ENCODE results near the gene FXYD1.

DNA sequence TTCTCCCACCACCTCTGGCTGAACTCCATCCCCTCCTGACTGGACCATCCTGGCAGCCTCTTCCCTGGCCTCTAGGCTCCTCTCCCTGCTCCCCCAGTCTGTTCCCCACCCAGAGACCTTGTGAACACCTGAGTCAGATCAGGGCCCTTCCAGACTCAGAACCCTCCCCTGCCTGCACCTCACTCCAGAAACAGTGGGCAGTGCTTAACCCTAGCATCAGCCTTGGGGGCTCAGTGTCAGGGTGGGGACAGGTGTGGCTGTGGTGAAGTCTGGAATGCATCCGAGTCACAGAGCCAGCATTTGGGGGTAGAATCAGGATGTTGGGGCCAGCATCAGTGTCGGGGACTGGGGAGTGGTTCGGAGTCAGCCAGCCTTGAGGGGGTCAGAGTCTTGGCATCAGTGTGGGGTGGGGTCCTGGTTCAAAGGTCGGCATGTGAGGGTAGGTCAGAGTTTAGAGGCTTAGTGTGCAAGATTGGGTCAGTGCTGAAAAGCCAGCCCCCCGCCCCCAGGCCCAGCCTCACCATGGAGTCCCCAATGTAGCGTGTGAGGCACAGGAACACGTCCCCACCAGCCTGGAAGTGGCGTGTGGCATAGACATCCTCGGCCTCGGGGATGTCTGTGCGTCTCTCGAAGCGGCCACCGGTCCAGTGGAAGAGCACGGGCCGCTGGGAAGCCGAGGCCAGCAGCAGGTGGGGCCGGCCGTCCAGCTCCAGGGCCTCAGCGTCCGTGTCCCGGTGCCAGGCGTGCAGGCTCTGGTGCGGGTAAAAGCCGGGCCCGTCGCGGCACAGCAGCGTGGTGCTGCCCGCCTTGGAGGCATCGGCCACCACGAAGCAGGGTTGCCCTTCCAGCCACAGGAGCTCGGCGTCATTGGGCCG, 12.6 kb upstream of the FXYD1 start:
- no peak for TF ChIP-seq EP300 (IDR thresholded peaks at IDR 0.05)
- no peak for TF ChIP-seq POLR2A (IDR thresholded peaks at IDR 0.05)
- TF ChIP-seq, protein P1, sequence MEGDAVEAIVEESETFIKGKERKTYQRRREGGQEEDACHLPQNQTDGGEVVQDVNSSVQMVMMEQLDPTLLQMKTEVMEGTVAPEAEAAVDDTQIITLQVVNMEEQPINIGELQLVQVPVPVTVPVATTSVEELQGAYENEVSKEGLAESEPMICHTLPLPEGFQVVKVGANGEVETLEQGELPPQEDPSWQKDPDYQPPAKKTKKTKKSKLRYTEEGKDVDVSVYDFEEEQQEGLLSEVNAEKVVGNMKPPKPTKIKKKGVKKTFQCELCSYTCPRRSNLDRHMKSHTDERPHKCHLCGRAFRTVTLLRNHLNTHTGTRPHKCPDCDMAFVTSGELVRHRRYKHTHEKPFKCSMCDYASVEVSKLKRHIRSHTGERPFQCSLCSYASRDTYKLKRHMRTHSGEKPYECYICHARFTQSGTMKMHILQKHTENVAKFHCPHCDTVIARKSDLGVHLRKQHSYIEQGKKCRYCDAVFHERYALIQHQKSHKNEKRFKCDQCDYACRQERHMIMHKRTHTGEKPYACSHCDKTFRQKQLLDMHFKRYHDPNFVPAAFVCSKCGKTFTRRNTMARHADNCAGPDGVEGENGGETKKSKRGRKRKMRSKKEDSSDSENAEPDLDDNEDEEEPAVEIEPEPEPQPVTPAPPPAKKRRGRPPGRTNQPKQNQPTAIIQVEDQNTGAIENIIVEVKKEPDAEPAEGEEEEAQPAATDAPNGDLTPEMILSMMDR (IDR thresholded peaks at IDR 0.05) = no peak
